GM19397 (cell line): ENCODE results near the gene FADD.

Experiments used
- ATAC-seq: cut with Tn5 transposase; IDR thresholded peaks from one replicate; pipeline ENCODE4 v1.9.1; 2021; ENCODE audit warnings: mild to moderate bottlenecking, moderate library complexity; ENCODE audit not compliant: unreplicated experiment

Gene FADD

GRCh38 chr11:70230840-70231710 lies 28.0 kb downstream of the FADD start:
- no peak for ATAC-seq

- no peak for ATAC-seq
Measured at GRCh38 chr11:70233034-70233433, 29.9 kb downstream of the FADD start.

- ATAC-seq, result no peak
Measured at GRCh38 chr11:70233511-70233934, 30.4 kb downstream of the FADD start.

GRCh38 chr11:70233962-70234361 lies 30.9 kb downstream of the FADD start:
- no peak for ATAC-seq

- ATAC-seq, result no peak
Measured at GRCh38 chr11:70240337-70240736, 37.2 kb downstream of the FADD start.

GRCh38 chr11:70241709-70242108 lies 38.6 kb downstream of the FADD start:
- no peak for ATAC-seq

GRCh38 chr11:70242885-70243284 lies 39.8 kb downstream of the FADD start:
- ATAC-seq, result no peak

- ATAC-seq, result no peak
Measured at GRCh38 chr11:70243912-70244652, 41.0 kb downstream of the FADD start.

GRCh38 chr11:70244698-70245097 lies 41.6 kb downstream of the FADD start:
- ATAC-seq, result no peak

GRCh38 chr11:70246196-70246595 lies 43.1 kb downstream of the FADD start:
- ATAC-seq, result no peak

GRCh38 chr11:70247042-70247709 lies 44.1 kb downstream of the FADD start:
- ATAC-seq, result no peak

- ATAC-seq, result no peak
Measured at GRCh38 chr11:70247710-70248072, 44.6 kb downstream of the FADD start.

GRCh38 chr11:70250876-70251658 lies 48.0 kb downstream of the FADD start:
- no peak for ATAC-seq

- ATAC-seq, result no peak
Measured at GRCh38 chr11:70251659-70252321, 48.7 kb downstream of the FADD start.

- ATAC-seq, result no peak
Measured at GRCh38 chr11:70252844-70253243, 49.7 kb downstream of the FADD start.

- no peak for ATAC-seq
Measured at GRCh38 chr11:70255477-70256116, 52.5 kb downstream of the FADD start.
